HEK293T (cell line): ENCODE measurements around the gene BEST4.

Experiments used
- ARNT ChIP-seq: fragments of 450-650 bp; IDR thresholded peaks from 2 replicates; pipeline ENCODE4 v1.6.1; 2017; ENCODE audit warnings: mild to moderate bottlenecking
- BHLHE40 ChIP-seq: fragments of 450-650 bp; IDR thresholded peaks from 2 replicates; pipeline ENCODE4 v1.6.1; 2016; ENCODE audit warnings: mild to moderate bottlenecking, moderate library complexity, borderline replicate concordance
- FOXM1 ChIP-seq: fragments of 450-650 bp; IDR thresholded peaks from 2 replicates; pipeline ENCODE4 v1.6.1; 2017; ENCODE audit warnings: mild to moderate bottlenecking, borderline replicate concordance
- SP1 ChIP-seq: fragments of 450-650 bp; IDR thresholded peaks from 2 replicates; pipeline ENCODE4 v1.6.1; 2017

GRCh38 chr1:44788120-44788860 is at the start of gene BEST4:
- TF ChIP-seq ARNT: no peak
- no peak for TF ChIP-seq FOXM1
- TF ChIP-seq SP1: no peak
- no peak for TF ChIP-seq BHLHE40
